ENCODE results near the gene GCLC. TPM values are rescaled to one million over a fixed set of nuclear protein-coding genes. Genes with fewer than 3 reads are reported as not detected.

The GCLC gene
- total and polyA plus RNA-seq, 2 experiments from 2014 or later, result 16.9 to 40.3 TPM

DNA sequence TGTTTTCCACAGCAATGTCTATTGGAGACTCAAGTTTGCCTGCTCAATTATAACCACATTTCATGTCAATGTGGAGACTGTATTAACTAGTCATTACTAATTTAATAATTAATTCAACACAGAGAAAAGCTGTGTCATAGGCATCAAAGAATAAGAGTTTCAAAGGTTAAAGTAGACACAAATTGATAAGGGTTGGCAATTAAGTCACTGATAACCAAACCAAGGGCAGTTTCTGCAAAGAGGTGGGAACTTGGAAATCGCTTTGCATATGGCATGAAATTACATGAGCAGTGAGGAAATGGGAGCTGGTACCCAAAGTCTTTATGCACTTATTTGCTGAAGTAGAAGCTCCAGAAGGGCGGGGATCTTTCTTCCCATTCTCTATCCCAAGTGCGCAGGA is 34.2 kb downstream of the GCLC start (continued):
- TF ChIP-seq, protein P1, sequence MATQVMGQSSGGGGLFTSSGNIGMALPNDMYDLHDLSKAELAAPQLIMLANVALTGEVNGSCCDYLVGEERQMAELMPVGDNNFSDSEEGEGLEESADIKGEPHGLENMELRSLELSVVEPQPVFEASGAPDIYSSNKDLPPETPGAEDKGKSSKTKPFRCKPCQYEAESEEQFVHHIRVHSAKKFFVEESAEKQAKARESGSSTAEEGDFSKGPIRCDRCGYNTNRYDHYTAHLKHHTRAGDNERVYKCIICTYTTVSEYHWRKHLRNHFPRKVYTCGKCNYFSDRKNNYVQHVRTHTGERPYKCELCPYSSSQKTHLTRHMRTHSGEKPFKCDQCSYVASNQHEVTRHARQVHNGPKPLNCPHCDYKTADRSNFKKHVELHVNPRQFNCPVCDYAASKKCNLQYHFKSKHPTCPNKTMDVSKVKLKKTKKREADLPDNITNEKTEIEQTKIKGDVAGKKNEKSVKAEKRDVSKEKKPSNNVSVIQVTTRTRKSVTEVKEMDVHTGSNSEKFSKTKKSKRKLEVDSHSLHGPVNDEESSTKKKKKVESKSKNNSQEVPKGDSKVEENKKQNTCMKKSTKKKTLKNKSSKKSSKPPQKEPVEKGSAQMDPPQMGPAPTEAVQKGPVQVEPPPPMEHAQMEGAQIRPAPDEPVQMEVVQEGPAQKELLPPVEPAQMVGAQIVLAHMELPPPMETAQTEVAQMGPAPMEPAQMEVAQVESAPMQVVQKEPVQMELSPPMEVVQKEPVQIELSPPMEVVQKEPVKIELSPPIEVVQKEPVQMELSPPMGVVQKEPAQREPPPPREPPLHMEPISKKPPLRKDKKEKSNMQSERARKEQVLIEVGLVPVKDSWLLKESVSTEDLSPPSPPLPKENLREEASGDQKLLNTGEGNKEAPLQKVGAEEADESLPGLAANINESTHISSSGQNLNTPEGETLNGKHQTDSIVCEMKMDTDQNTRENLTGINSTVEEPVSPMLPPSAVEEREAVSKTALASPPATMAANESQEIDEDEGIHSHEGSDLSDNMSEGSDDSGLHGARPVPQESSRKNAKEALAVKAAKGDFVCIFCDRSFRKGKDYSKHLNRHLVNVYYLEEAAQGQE (IDR thresholded peaks at IDR 0.05; ENCODE audit: unreplicated experiment), result no peak
- TF ChIP-seq NANOG (IDR thresholded peaks at IDR 0.05; ENCODE audit: borderline replicate concordance), result no peak
- TF ChIP-seq ETS1 (IDR thresholded peaks at IDR 0.05), result no peak
- TF ChIP-seq ZNF331 (CRISPR knock-in tag; IDR thresholded peaks at IDR 0.05; ENCODE audit: low read depth), result no peak
- TF ChIP-seq EZH2phosphoT487 (IDR thresholded peaks at IDR 0.05; ENCODE audit: unreplicated experiment), result no peak
- no peak for TF ChIP-seq EZH2 (IDR thresholded peaks at IDR 0.05; ENCODE audit: low read depth, unreplicated experiment)

DNA sequence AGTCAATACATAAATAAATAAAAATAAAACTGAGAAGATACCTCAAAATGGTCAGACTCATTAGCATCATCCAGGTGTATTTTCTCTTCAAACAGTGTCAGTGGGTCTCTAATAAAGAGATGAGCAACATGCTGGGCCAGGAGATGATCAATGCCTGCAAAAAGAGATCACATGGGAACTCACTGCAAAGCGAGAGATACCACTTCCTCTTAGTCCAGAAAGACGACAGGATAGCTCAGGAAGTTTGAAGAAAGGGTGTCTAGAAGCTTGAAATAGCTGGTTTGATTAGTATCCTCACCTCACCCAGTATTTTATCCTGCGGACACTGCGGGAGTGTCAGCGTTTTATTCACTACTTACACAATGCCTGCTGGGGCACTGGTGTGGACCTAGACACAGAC is 38.0 kb downstream of the GCLC start:
- H3K36me3 ChIP-seq (ENCODE audit: insufficient read depth), result peaks cover 37% of the 10 kb centered on the region; the same call in 1 of the 2 replicates
- Mint-ChIP-seq H3K4me1 (no peaks in the 10 kb centered on the region), H3K9me3 (no peaks in the 10 kb centered on the region), H3K27me3 (ENCODE audit: insufficient read depth, low read depth, poor library complexity) (no peaks in the 10 kb centered on the region), H3K36me3 (ENCODE audit: low read depth) (peaks cover 66% of the 10 kb centered on the region), H3K4me3 (no peak overlapping the region), H3K27ac (no peak overlapping the region)
- H3K27me3 ChIP-seq (ENCODE audit: insufficient read depth), result no peaks in the 10 kb centered on the region
- H3K9me2 ChIP-seq (ENCODE audit: insufficient read depth), result no peaks in the 10 kb centered on the region
- DNase-seq (ENCODE audit: low spot score), result no peak
- no peak overlapping the region for H3K27ac ChIP-seq (ENCODE audit: low read depth)
- H3K79me2 ChIP-seq (replicated peaks; ENCODE audit: insufficient read depth), result no peaks in the 10 kb centered on the region
- no peak for ATAC-seq
- H3K4me1 ChIP-seq (ENCODE audit: insufficient read depth), result no peaks in the 10 kb centered on the region
- no peak overlapping the region for H3K4me2 ChIP-seq
- H2AFZ ChIP-seq, result no peak overlapping the region
- H3F3A ChIP-seq (replicated peaks; ENCODE audit: low read depth), result no peaks in the 10 kb centered on the region
- no peaks in the 10 kb centered on the region for H4K20me1 ChIP-seq (replicated peaks; ENCODE audit: insufficient read depth)
- no peak overlapping the region for H3K4me3 ChIP-seq
- TF ChIP-seq EZH2phosphoT487 (IDR thresholded peaks at IDR 0.05; ENCODE audit: unreplicated experiment) (no peak), CTCF (conservative IDR thresholded peaks at IDR 0.05; ENCODE audit: low read depth in 2 of 2) (no peak), JUNB (IDR thresholded peaks at IDR 0.05; ENCODE audit: unreplicated experiment) (no peak), CREB1 (CRISPR knock-in tag; IDR thresholded peaks at IDR 0.05; ENCODE audit: low read depth) (no peak), ETS1 (IDR thresholded peaks at IDR 0.05) (no peak)
- TF ChIP-seq, protein P1 (IDR thresholded peaks at IDR 0.05; ENCODE audit: unreplicated experiment), result no peak
